NCI-H128 (cell line): ENCODE data around the gene USP48.
A peak's percentile ranks its signal among the peaks of the same experiment; 100 is the strongest.

Experiments used
- DNase-seq: peaks from one replicate; lab custom pipeline; 2025; ENCODE audit not compliant: unreplicated experiment; lab: John Stamatoyannopoulos, UW

The USP48 gene

DNA sequence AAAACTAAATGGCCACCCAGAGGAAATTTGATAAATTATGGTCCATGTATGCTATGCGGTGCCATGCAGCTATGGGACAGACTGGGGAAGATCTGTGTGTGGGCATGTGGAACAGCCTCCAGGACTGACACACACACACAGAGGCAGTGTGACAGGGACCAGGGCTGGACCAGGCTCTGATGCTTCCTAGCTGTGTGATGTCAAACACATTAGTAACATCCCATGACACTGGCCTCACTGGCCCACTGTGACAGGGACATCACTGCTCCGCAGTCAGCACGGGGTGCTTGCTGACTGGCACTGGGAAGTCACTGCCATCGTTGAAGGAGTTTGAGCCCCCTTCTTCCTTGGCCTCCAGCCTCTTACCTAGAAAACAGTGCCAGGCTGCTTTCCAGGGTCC, 127.7 kb downstream of the USP48 start:
- no peak for DNase-seq

DNA sequence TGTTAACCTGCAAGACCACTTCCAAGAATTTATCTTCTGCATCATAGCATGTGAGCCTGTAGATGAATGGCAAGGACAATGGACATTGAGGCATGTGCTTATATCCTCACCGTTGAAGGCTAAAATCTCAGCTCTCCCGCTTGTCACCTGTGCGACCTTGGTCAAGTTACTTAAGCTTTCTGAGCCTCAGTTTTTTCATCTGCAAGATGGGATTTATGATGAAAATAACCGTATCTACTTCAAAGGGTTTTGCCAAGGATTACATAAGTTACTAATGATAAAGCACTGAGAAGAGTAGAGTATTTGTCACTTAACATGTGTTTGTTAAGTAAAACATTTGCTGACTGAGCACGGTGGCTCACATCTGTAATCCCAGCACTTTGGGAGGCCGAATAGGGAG, 128.7 kb downstream of the USP48 start:
- DNase-seq: no peak

DNA sequence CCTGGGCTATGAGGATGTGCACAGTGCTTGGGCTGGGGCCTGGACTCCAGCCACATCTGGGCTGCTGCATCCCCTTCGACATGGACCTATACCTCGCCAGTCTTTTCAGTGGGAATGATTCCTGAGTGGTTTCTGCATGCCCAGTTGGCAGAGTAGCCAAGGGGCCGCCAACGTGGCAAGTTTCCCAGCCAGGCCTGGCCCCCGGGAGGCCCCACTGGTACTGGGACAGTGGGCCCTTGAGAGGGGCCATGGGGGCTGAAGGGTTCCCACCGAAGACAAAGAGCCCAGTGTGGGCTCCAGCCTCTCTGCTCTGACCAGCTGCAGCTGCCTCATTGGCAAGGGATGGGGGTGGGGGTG, 129.2 kb downstream of the USP48 start:
- DNase-seq: no peak

DNA sequence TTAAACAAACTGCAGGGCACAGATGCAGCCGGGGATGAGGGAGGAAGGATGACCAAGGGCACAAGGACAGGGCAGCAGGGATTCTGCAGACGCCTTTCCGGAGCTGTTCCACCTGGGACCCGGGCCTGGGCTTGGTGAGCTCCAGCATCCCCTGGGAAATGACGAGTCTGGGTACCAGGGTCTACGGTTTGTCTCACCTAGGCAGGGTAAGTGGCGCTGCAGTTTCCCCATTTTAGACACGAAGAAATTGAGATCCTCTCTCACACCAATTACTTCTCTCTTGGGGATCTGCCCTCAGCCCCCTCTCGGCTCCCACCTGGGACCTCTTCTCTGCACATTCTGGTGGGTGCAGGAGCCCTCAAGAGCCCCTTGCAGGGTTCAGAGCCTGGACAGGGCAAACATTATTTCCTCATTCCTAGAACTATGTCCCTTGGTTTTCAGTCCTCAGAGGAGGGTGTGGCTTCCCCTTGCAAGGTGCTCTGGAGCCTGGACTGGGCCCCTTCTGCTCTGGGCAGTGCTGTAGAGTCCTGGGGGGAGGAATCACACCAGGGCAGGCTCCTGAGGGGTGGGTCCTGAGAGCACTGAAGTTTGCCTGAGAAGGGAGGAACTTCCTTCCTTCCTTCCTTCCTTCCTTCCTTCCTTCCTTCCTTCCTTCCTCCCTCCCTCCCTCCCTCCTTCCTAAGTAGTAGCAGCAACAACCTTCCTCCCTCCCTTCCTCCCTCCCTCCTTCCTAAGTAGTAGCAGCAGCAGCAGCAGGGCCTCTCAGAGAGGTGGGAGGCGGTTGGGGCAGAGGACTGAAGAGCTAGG, 129.8 kb downstream of the USP48 start:
- no peak for DNase-seq

DNA sequence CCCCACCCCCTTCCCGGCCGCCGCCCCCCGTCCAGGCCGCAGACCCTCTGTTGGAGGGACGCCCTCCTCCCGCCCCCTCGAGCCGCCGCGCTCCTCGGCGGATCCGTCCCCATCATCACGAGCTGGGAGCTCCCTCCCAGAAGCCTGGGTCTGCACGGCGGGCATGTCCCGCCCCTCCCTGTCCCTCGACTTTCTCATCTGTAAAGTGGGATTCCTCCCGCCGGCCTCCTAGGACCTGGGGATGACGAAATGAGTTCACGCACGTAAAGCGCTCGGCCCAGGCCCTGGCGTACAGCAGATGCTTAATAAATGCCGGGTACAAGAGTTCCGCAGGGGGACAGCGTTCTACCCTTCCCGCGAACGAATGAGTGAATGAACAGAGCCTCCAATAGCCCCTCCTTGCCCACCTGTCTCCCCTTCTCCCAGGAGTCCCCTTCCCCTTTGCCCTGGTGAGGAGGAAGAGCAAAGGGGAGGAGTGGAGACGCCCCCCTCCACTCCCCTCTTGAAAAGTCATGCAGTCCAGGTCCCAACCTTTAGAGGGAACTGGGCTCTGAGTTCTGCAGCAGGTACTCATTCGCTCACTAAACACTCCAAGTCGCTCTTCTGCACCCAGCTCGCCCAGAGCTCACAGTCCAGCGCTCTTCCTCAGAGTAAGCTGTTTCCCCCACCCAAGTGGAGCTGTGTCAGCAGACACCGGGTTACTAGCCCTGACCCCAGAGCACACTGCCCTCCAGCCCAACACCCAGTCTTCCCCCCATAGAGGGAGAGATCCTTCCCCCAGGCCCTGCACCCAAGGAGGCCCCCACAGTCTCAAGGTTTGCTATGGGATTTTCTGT, 130.6 kb downstream of the USP48 start:
- DNase-seq: no peak

DNA sequence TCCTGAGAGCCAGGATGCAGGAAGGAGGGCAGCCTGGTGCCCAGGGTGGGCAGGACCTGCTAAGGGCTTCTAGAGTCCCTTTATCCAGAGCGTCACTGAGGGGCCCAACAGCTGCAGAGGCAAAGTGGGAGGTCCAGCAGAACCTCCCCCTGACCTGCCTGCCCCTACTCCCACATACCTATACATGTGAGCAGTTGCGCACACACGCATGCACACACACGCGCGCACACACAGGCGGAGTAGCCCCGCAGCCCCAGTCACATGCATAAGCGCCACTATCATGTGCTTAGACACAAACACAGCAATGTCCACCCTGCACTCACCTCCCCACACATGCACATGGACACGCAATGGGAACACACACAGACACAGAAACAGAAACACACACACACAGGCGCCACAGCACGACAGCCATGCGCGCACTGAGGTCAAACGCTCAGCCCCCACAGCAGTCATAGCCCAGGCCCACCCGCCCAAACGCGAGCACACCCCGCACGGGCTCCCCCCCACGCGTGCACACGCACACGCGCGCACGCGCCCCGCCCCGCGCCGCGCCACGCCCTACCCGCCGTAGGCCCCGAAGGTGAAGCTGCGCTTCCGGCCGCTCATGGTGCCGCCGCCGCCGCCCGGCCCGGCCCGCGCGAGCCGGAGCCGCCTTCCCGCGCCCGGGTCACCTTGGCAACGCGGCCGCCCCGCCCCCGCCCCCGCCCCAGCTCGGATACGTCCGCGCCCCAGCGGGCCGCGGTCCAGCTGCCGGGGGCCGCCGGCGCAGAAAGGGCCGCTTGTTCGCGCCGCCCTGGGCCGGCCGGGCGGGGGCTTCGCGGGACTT, 131.5 kb downstream of the USP48 start:
- peak; percentile 24 for DNase-seq

DNA sequence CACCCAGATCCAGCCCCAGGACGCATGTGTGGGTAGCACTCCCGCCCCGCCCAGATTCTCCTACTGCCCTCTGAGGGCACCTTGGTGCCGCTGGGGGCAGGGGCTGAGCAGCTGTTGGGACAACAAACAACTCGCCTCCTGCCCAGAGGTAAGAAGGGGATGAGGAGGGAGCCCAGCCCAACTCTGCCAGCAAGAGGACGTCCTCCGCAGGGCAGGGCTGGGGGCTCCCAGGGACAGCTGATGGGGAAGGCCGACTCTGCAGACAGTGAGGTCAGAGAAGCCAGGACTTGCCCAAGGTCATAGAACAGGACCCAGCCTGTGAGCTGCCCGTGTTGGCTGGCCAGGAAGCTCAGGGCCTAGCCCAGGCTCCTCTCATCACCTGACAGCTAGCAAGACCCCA, 132.5 kb downstream of the USP48 start:
- DNase-seq: no peak

DNA sequence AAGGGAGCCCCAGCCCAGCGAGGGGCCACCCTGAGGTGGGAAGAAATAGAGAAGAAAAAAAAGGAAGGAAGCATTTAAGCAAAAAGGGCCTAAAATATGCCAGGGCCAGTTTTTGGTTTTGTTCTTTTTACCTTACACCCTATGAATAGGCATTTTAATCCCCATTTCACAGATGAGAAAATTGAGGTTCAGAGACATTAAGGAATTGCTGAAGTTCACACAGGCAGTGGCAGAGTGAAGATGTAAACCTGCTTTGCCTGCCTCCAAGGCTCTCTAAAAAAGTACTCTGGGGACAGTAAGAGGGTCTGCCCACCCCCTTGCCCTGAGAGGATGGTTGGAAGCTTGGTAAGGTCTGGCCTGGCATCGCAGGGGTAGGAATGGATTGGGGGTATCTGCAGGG, 133.6 kb downstream of the USP48 start:
- no peak for DNase-seq

DNA sequence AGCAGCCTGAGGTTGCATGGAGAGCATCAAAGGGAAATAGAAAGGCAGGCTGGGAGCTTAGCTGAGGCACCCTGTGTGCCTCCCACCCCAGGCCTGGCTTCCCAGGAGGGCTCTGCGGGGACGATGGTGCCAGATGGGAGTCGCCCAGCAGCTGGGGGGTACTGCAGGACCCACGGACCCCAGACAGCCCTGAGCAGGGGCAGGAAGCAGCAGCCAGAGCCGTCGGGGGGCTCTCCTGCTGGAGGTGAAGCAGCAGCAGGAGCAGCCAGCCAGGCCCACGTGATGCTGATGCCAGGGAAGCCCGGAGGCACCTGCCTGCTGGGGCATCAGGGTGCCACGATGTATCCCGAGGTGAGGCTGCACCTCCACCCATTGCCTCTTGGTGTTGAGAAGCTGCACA, 134.2 kb downstream of the USP48 start:
- DNase-seq: no peak

DNA sequence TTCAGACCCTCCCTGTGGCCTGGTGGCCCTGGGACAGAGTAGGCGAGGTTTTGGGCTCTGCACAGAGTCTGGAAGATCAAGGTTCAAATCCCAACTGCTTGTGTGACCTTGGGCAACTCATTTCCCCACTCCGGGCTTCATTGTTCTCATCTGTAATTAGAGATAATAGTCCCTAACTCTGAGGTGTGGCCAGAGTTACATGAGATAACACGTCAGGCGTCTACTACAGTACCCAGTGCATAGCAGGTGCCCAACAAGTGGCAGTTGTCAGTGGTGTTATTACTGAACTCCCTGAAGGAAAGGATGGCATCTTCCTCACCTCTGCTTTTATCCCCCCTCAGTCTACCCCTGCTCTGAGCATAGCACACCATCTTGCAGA, 134.6 kb downstream of the USP48 start:
- no peak for DNase-seq

DNA sequence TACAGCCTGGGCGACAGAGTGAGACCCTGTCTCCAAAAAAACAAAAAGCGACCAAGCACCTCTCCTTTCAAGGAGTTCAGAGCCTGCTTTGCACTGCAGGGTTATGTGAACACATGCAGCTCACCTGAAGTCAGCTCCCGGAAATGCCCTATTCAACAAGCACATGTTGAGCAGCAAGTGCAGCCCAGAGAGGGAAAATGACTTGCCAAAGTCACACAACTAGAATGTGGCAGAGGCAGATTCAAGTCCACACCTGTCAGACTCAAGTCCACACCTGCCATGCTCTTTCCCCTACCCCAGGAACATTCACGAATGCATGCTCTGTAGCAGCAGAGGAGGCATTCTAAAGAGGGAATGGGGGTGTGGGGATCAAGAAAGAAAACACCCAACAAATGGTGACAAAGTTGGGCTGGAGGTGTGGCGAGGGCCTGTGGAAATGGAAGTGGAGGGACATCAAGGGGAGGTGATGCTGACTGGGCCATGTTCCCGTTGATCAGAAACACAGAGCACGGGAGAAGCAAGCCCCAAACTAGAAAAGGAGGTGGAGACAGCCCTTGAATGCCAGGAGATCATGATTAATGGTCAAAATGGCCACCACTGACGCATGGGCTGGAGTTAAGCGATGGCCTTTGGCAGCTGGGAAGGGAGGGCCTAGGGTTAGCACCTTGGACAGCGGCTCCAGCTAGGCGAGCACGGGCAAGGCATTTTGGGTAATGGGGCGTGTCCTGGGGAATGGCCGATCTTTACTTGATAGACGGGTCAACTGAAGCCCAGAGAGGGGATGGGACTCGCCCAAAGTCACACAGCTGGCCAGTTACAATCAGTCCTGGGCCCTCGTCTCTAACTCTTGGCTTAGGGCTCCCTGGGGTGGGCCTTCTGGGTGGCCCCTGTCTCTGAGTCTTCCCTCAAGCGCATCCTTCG, 135.3 kb downstream of the USP48 start:
- no peak for DNase-seq

DNA sequence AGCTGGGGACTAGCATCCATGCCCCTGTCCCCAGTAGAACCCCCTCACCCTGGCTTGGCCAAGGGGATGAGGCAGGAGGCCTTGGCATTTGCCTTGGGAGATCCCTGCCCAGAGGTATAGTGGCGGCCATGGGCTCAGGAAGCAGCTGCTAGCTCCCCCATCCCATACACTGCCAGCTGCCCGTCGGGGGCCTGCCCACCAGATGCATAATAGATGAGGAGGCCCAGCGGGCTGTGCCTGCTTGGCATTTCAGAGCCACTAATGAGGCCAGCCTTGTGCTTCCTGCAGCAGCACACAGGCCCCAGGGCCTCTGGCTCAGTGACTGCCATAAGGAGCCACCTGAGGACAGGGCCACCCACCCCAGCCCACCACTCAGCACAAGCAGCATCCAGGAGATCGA, 137.4 kb downstream of the USP48 start:
- DNase-seq: no peak

DNA sequence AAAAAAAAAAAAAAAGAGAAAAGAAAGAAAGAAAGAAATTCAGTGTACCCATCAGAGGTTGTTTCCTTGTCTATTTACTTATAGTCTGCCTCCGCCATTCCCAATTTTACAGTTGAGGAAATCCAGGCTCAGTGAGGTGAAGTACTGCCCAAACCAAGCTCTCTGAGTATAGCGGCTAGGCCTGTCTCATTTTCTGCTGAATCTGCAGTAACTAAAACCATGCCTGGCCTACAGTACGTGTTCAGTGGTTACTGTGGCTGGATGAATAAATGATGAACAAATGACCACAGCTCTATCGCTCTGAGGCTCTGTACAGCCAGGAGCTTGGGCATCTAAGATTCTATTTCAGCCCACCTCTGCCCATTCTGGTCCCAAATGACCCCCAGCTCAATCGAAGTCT, 138.0 kb downstream of the USP48 start:
- DNase-seq: no peak

DNA sequence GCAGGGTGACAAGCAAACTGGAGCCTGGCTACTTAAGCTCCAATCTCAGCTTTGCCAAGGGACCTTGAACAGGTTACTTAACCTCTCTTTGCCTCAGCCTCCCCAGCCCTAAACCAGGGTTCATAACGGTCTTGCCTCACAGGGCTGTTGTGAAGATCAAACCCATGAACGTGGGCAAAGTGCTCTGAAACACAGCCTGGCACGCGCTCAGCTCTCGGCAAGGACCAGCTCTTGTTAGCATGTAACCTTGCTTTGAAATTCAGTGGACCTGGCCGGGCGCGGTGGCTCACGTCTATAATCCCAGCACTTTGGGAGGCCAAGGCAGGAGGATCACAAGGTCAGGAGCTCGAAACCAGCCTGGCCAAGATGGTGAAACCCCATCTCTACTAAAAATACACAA, 138.6 kb downstream of the USP48 start:
- no peak for DNase-seq

DNA sequence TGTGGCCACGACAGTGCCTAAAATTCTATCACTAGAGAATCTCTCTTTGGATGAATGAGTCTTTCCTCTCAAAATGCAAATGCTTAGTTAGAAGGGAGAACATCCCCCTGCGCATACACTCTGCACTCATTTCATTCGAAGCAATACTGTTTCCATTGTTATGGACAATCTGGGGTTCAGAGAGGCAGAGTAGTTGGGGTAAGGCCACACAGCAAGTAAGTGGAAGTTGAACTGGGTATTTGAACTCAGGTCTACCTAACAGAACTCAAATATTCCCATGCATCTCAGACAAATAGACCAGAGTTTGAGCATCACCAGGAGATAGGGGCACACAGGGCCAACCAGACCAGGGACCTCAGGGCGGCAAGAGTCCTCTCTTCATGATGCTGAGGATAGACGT, 139.3 kb downstream of the USP48 start:
- DNase-seq: no peak

DNA sequence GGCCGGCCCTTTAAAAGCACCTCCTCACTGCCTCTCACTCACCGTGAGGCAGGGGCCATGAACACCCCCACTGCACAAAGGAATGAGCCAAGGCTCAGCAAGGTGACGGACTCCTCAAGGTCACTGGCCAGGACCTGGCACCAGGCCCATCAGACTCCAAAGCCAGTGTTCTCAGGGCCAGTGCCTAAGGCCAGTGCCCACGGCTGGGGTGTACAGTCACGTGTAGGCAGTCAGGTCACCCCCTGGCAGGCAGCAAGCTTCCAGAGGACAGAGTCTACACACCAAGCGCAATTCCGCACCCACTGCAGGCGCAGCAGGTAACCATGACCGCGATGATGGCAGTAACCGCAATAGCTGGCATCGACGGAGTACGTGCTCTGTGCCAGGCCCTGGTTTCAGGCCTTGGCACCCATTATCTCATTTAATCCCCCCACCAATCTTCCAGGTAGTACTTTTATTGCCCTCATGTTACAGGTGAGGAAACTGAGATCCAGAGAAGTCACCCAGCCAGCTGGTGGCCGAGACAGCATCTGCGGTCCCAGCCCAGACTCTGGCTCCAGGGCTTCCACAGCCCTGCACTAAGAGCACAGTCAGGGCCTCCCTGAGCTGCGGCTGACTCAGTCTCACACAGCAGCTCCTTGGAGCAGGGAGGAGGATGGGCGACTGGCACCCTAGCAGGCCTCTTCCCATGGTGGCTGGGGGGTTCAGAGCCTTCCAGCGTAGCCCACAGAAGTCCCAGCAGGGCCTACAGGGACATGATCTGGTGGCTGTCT, 140.8 kb downstream of the USP48 start:
- no peak for DNase-seq

DNA sequence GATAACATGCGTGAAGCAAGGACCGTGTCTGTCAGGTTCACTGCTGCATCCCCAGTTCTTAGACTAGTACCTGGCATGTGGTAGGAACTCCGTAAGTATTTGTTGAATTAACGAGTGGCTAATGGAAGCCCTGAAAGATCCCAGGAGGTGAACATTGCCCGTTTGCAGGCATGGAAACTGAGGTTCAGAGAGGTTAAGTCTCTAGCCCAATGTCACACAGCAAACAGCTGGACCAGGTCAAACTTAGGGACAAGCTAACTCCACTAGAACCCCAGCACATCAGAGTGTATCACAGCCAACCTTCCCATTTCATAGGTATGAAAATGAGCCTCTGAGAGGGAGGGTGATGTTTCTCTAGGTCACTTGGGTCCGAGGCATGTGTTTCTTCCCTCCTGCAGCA, 141.4 kb downstream of the USP48 start:
- no peak for DNase-seq

DNA sequence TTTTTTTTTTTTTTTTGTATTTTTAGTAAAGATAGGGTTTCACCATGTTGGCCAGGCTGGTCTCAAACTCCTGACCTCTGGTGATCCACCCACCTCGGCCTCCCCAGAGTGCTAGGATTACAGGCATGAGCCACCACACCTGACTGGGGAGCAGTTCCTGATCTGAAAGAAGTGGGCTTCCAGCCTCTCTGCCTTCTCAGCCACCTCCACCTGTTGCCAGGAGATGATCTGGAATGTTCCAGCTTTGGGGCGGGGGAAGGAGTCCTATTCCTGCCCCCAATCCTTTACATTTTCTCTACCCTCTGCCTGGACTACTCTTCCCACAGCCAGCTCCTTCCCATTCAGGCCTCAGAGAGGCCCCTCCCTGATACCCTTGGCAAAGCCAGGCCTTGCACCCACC, 141.9 kb downstream of the USP48 start:
- no peak for DNase-seq

DNA sequence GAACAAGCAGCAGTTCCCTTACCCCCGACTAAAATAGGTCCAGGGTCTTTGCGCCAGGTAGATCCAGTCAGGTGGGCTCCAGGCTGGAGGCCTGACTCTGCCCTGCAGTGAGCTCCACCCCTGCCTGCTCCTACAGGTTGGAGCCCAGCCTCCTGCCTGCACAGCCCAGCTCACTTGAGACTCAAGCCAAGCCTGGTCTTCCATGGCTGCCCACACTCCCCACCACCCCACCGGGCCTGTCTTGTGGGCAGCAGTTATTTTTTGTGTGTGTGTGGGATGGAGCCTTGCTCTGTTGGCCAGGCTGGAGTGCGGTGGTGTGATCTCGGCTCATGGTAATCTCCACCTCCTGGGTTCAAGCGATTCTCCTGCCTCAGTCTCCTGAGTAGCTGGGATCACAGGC, 142.3 kb downstream of the USP48 start:
- DNase-seq: no peak

DNA sequence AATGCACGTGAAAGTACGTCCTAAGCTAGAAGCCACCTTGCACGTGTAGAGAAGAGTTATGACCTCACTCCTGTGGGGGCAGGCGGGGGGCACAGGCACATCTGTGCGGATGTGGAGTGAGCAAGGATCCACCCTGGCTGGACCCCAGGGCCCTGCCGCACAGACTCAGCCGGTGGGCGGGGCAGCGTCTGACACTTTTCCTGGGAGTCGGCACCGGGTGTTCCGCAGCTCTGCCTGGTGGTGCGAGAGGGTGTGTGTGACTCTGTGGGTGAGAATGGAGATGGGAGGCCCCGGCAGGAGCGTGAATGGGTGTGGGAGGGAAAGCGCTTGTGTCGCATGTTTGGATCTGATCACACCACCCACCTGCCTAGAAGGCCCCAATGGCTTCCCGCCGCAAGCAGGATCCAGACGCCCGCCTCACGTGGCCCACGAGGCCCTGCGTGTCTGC, 143.3 kb downstream of the USP48 start:
- no peak for DNase-seq
